GM12872 (cell line): Measurements from ENCODE around the gene SH2D5.

ENCODE experiments used
- CTCF ChIP-seq: IDR thresholded peaks from 3 replicates; pipeline ENCODE4 v1.5.1; 2011; ENCODE audit warnings: low read depth, mild to moderate bottlenecking, low read length, moderate library complexity; ENCODE audit not compliant: insufficient read depth

Gene SH2D5

DNA sequence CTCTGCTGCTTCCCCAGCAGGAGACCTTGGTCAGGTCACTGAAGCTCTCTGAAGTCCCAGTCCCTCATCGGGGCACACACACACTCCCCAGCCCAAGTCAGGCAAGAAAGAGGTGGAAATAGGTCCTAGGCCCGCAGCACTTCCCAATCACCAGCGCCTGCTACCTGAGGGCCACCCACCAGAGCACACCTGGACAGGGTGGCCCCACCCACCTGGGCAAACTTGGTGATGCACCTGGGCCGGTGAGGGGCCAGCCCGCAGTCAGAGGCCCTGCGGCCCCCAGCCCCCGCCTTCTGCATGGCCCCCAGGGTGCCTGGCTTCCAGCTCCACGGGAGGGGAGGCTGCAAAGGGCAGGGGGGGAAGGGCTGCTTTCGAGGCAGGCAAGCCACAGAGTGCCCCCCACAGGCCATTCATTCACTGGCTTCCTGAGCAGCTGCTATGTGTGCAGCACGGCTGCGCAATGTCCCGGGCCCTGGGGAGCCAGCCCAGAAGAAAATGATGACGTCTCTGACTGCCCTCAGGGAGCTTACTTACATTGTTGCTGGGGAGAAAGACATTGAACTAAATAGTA, 4.7 kb downstream of the SH2D5 start:
- TF ChIP-seq CTCF: 0 out of 3 replicates have a peak, but pooled peaks have one; percentile 3

DNA sequence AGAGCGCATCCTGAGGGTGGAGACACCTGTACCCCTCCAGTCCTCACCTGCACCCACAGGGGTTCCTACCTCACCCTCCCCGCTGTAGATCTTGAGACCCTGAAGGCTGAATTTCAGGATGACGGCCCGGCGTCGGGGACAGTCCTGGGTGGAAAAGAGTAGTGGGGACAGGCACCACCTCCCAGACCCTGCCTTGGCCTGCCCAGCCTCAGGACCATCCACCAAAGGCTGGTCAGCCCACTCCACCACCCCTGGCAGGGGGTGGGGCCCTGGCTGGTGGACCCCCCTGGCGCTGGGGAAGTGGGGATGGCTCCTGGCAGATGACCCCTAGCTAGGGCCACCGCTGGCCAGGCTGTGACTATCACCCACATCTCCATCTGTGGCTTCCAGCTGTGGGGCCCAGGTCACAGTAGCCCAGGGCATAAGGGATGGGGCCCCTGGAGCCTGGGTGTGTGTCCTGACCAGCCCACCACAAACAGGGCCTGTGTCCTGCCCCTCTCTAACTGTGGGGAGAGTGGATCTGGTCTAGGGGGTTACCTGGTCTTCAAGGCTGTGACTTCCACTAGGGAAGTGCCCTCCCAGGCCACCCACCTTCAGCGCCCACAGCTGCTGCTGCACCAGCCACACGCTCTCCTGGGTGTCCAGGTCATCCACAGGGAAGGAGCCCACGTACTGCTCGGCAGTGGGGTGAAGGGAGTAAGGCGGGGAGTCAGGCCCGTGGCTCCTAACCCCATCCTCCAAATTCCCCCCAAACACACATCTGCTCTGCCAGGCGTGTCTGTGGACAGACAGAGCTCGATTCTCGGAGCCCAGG, 5.4 kb downstream of the SH2D5 start:
- TF ChIP-seq CTCF: no peak

DNA sequence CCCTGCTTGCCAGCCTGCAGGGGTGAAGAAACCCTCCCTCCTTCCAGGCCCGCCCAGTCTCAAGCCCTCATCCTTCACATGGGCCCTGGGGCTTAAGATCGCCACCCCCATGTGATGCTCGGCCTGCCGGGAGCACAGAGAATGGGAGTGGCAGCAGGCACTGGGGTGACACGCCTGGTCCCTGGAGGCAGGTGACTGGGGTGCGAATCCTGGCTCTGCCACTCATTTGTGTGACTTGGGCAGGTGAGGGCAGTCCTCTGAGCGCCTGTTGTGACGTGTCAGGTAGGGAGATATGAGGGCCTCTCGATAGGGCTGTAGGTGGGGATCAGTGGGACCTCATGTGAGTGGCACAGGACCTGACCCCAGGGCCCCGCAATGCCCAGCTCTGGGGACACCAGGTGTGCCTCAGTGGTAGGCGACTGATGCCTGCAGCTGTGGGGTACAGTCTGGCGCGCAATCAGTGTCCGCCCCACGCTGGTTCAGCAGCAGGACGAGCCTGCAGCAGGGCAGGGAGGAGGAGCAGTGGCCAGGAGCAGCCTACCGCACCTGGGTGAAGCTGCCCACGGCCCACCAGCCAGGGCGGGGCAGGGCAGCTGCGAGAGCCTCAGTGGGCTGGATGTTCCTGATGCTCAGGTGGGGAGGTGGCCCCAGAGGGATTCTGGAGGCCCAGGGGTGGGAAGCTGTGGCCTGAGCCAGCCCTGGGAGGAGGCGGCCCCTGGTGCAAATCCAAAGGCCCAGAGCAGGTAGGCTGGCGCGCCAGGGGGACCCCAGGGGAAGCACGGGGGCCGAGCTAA, 6.2 kb downstream of the SH2D5 start:
- no peak for TF ChIP-seq CTCF

DNA sequence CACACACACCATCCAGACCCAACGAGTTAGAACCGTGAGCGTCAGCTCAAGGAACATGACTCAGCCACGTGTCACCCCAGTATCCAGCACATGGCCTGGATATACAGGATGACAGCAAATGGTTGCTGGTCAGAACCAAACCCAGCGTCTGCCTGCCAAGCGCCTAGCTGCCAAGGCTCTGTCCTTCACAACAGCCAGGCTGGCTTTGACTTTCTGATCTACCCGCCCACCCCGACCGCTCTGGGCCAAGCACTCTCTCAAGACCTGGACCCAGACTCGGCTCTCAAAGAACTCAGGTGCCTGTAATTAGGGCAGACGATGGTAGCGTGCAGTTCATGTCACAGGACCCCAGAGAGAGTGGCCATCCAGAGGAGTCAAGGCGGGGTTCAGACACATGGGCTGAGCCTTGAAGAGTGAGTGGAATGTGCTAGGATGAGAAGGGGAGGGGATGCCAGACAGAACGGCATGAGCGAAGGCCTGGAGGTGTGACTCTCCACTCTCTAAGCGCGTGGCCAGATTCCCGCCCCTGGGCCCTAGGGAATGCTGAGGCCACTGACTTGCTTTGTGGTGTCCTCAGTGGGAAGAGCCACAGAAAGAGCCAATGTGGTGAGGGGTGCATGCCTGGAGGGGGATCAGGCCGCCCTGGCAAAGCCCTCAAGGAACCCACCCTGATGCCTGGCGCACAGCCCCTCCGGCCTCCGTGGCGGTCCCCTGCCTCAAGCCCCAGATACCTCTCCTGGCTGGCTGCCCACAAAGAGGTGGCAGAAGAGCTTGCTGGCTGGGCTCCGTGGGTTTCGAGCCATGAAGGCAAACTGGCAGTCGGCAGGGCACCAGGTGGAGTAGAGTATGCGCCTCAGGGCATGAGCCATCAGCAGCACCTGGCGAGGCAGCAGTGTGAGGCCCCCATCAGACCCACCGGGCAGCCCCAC, 7.0 kb downstream of the SH2D5 start:
- no peak for TF ChIP-seq CTCF

GRCh38 chr1:20724364-20725188, 7.9 kb downstream of the SH2D5 start:
- no peak for TF ChIP-seq CTCF

DNA sequence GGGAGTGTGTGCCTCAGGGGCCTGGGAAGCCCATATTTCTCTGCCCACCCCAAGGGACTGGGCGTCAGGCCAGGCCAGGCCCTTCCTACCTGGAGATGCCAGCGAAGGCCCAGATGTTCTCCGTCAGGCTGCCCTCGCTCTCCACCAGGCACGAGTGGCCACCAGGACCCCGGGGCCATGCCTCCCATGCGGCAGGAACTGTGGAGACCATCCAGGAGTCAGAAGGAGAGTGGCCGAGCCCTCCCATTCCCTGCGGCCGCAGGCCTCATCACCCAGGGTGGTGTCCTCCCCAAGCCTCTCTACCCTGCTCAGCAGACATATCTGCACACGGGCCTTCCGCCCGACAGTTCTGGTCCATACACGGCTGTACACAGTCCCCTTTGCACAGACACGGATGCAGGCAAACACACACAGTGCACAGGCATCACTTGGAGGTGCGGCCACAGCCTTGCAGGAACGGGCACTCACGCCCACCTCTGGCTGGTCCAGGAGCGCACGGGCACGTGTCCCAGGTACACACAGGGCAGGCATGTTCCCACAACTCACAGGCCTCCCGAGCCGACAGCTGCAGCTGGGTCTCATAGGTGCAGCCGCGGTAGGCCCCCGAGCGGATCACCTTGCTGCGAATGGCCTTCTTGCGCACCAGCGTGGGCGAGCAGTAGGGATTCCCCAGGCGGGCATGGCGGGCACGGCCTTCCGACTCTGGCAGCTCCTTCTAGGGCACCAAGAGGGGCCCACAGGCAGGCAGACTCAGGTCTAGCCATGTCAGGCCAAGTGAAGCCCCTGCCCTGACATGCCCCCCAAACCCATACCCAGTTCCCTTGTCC, 8.8 kb downstream of the SH2D5 start:
- TF ChIP-seq CTCF: no peak
